Lung (tissue), 12 donors: ENCODE data around the gene CFAP54. TPM values are rescaled to one million over a fixed set of nuclear protein-coding genes. Genes with fewer than 3 reads are reported as not detected.
A peak's percentile ranks its signal among the peaks of the same experiment; 100 is the strongest.

Source experiments
- ATAC-seq: fragments of 200-7000 bp; cut with Tn5 transposase; one replicate; pipeline ENCODE4 v1.9.1; 2020; ENCODE audit warnings: moderate number of reproducible peaks; ENCODE audit not compliant: insufficient read depth, low FRiP score
- DNase-seq, 3 donors: peaks; one replicate each; pipeline ENCODE4 v3.0.0-alpha.2; 2013 to 2017
- H3K27ac ChIP-seq, 2 donors: one replicate each; pipeline ENCODE4 v1.5.1; 2013; ENCODE audit warnings: mild to moderate bottlenecking in 2 of 2, moderate library complexity in 2 of 2, control low read depth in 1 of 2, inconsistent platforms in 1 of 2, low read depth in 1 of 2, low read length in 1 of 2
- H3K27me3 ChIP-seq, 3 donors: one replicate each; pipeline ENCODE4 v1.5.1; 2013; ENCODE audit warnings: low read length in 2 of 3; ENCODE audit not compliant: control insufficient read depth in 3 of 3, insufficient read depth in 3 of 3
- H3K36me3 ChIP-seq, 4 donors: one replicate each; pipeline ENCODE4 v1.5.1; 2013; ENCODE audit warnings: low read length in 4 of 4, mild to moderate bottlenecking in 1 of 4, moderate library complexity in 1 of 4; ENCODE audit not compliant: control insufficient read depth in 4 of 4, insufficient read depth in 4 of 4
- H3K4me1 ChIP-seq, 5 donors: one replicate each; pipeline ENCODE4 v1.5.1; 2013; ENCODE audit warnings: low read length in 5 of 5, mild to moderate bottlenecking in 2 of 5, moderate library complexity in 1 of 5; ENCODE audit not compliant: control insufficient read depth in 5 of 5, insufficient read depth in 5 of 5
- H3K4me3 ChIP-seq: one replicate; pipeline ENCODE4 v1.5.1; 2013; ENCODE audit warnings: mild to moderate bottlenecking, control low read depth, moderate library complexity
- H3K9ac ChIP-seq, 2 donors: one replicate each; pipeline ENCODE4 v1.5.1; 2013; ENCODE audit warnings: low read length in 2 of 2, control low read depth in 1 of 2; ENCODE audit not compliant: insufficient read depth in 1 of 2
- H3K9me3 ChIP-seq, 4 donors: one replicate each; pipeline ENCODE4 v1.5.1; 2013; ENCODE audit warnings: low read length in 3 of 4, mild to moderate bottlenecking in 1 of 4, moderate library complexity in 1 of 4; ENCODE audit not compliant: control insufficient read depth in 4 of 4, insufficient read depth in 3 of 4
- WGBS, 2 donors: extraction: QIAGEN DNeasy Blood & Tissue Kit; methylation state at CpG; one replicate each; pipeline ENCODE4 v1.1.7; 2013; 5-methylcytosine and 5-hydroxymethylcytosine counted together
- polyA plus RNA-seq, 2 donors: library from polyadenylated mRNA; stranded (reverse); fragments of 200-250 nt; gene quantifications; one replicate each; pipeline ENCODE4 v1.2.1, GENCODE V29; 2013
- total RNA-seq, 2 donors: library from RNA; depleted of rRNA in 1 of 2; stranded (reverse); fragments of >200 nt in 1 of 2; gene quantifications; one replicate each; pipeline ENCODE4 v1.2.1, GENCODE V29; 2014 to 2021
- TF ChIP-seq, protein P1 (sequence below): IDR thresholded peaks from 2 replicates; pipeline ENCODE4 v1.5.1; 2012; ENCODE audit warnings: mild to moderate bottlenecking; ENCODE audit errors: control extremely low read depth, extremely low read depth
- donor health status: control.
- donor health status: control.
- donor health status: Bipolar disorder and iron deficiency.
- donor health status: healthy.
- donor health status: DM: yes; HTN: yes; CAD: no.

CFAP54 gene
- total and polyA plus RNA-seq, 4 donors, result 0.80 to 35.4 (median 8.2) TPM

DNA sequence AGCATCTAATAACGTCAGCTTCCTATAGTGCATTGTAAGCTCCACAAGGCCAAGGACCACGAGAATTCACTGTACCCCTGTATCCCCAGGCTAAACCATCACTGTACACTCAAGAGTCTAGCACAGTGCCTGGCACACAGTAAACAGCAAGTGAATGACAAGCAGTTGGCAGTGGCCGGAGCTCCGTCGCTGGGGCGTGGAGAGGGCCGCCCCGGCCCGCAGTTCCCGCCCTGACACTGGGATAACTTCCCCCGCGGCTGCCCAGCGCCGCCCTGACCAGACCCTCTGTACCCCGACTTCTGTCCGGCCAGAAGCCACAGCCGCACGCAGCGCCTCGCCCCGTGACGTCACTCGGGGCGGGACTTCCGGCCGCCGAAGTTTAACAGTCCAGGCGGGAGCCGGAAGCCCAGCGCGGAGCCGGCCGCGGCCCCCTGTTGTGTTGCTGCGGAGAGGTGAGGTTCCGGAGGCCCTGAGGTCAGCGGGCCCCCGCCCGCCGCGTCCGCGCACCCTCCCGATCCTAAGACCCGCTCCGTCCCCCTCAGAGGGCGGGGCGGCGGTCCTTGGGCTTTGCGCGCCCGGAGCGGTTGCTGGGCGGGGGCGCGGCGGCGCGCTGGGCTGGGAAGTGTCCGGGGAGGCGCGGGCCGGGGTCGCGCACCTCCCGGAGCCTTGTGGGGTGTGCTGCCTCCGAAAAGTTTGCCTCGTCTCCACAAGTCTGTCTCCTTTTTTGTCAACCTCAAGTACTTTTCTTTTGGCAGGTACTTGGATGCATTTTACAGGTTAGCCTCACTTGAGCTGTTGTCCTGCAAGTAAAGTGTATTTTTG lies 417.7 kb downstream of the CFAP54 start, which contains the start of gene NEDD1:
TSS of gene NEDD1 (plus strand) at position 409 of the 822 bp plus-strand sequence. CDS start 2,503 bp downstream, outside the sequence.
- DNase-seq, result peak; percentile 90 to 91 (median 90)

DNA sequence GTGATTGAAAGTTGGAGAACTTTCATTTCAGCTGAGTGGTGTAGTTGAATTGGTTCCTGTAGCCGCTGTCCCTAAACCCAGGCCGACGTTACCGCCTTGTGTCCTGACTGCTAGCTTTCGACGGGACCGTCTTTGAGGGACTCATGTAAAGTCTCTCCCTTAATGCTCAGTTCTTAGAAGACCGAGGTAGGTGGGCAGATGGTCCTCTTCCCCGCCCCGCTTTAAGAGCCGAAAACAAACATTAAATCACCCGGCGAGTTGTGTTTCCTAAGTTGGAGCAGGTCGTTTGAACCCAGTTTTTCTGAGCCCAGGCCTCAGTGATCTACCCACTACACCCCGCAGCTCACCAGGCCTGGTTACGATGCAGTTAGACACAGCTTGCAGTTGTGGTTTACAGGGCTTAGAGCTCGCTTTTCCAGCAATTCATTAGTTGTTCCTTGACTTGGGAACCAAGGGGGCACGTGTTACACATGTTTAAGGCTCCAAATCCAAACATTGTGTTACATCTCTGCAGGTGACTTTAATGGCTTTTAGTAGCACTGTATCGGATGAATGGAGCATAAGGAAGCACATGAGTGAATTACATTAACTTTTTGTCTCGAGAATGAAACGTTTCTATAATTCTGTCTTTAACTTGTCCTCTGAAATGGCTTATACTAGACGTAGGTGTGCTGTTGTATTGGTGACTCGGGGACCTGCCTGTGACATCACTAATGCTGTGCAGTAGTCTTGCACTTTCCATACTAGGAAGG lies 418.5 kb downstream of the CFAP54 start:
- no peaks in the 10 kb centered on the region for H3K36me3 ChIP-seq
- DNase-seq (peak in 2 of 3 donors; percentile 32 to 52), ATAC-seq (no peak)
- peaks cover 1 to 23% (median 6%) of the 10 kb centered on the region in 5 donors for H3K4me1 ChIP-seq
- peak overlapping the region; percentile 82 to 92 for H3K27ac ChIP-seq
- H3K9me3 ChIP-seq, result no peaks in the 10 kb centered on the region
- TF ChIP-seq, protein P1, sequence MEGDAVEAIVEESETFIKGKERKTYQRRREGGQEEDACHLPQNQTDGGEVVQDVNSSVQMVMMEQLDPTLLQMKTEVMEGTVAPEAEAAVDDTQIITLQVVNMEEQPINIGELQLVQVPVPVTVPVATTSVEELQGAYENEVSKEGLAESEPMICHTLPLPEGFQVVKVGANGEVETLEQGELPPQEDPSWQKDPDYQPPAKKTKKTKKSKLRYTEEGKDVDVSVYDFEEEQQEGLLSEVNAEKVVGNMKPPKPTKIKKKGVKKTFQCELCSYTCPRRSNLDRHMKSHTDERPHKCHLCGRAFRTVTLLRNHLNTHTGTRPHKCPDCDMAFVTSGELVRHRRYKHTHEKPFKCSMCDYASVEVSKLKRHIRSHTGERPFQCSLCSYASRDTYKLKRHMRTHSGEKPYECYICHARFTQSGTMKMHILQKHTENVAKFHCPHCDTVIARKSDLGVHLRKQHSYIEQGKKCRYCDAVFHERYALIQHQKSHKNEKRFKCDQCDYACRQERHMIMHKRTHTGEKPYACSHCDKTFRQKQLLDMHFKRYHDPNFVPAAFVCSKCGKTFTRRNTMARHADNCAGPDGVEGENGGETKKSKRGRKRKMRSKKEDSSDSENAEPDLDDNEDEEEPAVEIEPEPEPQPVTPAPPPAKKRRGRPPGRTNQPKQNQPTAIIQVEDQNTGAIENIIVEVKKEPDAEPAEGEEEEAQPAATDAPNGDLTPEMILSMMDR, result no peak
- H3K27me3 ChIP-seq, result no peaks in the 10 kb centered on the region
- H3K9ac ChIP-seq, result peak overlapping the region; percentile 86 to 99
- H3K4me3 ChIP-seq, result peak overlapping the region; percentile 80
- 8% methylated on average over 23 of the region's 23 CpGs for WGBS, 2 donors

More for the DNA sequence above, 417.7 kb downstream of the CFAP54 start, which contains the start of gene NEDD1:
- ATAC-seq, result peak; percentile 97
- H3K27ac ChIP-seq, result peak within 1 kb of the TSS; percentile 82 to 92
- H3K27me3 ChIP-seq, result no peaks in the 10 kb centered on the region
- peak within 1 kb of the TSS; percentile 80 for H3K4me3 ChIP-seq
- H3K4me1 ChIP-seq, result peaks cover 1 to 23% (median 6%) of the 10 kb centered on the region in 5 donors
- WGBS, 2 donors, result 0% methylated on average over 63 to 68 of the region's 68 CpGs
- TF ChIP-seq, protein P1, result no peak
- no peaks in the 10 kb centered on the region for H3K36me3 ChIP-seq
- peak within 1 kb of the TSS; percentile 86 to 99 for H3K9ac ChIP-seq
- H3K9me3 ChIP-seq, result no peaks in the 10 kb centered on the region

GRCh38 chr12:96908423-96908675 lies 419.0 kb downstream of the CFAP54 start:
- DNase-seq (no peak), ATAC-seq (no peak)
- no peaks in the 10 kb centered on the region for H3K27me3 ChIP-seq
- WGBS, 2 donors, result 44 to 63% methylated on average over 3 of the region's 3 CpGs
- no peaks in the 10 kb centered on the region for H3K9me3 ChIP-seq
- peaks cover 1 to 23% (median 6%) of the 10 kb centered on the region in 5 donors for H3K4me1 ChIP-seq
- H3K27ac ChIP-seq, result no peak overlapping the region
- H3K9ac ChIP-seq, result peak overlapping the region in 1 of 2 donors; percentile 99
- TF ChIP-seq, protein P1, result no peak
- no peak overlapping the region for H3K4me3 ChIP-seq
- H3K36me3 ChIP-seq, result peaks cover 0 to 3% (median 0%) of the 10 kb centered on the region in 4 donors
